ENCODE measurements around the gene STRA6.

Gene STRA6

GRCh38 chr15:74179101-74179841 lies 23.3 kb downstream of the STRA6 start:
- in situ Hi-C loops (cut with HindIII; ENCODE audit: low pct_unique_long_range_greater_than_20kb, low sequenced_read_pairs) = no loop called here
- no peak for DNase-seq (ENCODE audit: low read depth in 1 of 2, low spot score in 1 of 2)
- TF ChIP-seq JUND (IDR thresholded peaks at IDR 0.05; ENCODE audit: low read depth) = no peak

GRCh38 chr15:74178326-74179100 lies 24.1 kb downstream of the STRA6 start:
- in situ Hi-C loops (cut with HindIII; ENCODE audit: low pct_unique_long_range_greater_than_20kb, low sequenced_read_pairs) = no loop called here
- no peak for DNase-seq (ENCODE audit: low read depth in 1 of 2, low spot score in 1 of 2)
- no peak for TF ChIP-seq JUND (IDR thresholded peaks at IDR 0.05; ENCODE audit: low read depth)

- no peak for TF ChIP-seq JUND (IDR thresholded peaks at IDR 0.05; ENCODE audit: low read depth)
- DNase-seq (ENCODE audit: low read depth in 1 of 2, low spot score in 1 of 2) = no peak
These were observed 26.0 kb downstream of the STRA6 start for GRCh38 chr15:74176262-74177214.

GRCh38 chr15:74175271-74176191 lies 27.1 kb downstream of the STRA6 start:
- no peak for TF ChIP-seq JUND (IDR thresholded peaks at IDR 0.05; ENCODE audit: low read depth)
- no peak for DNase-seq (ENCODE audit: low read depth in 1 of 2, low spot score in 1 of 2)
- in situ Hi-C loops (cut with HindIII; ENCODE audit: low pct_unique_long_range_greater_than_20kb, low sequenced_read_pairs) = no loop called here

More at GRCh38 chr15:74176262-74177214, 26.0 kb downstream of the STRA6 start:
- in situ Hi-C loops (cut with HindIII; ENCODE audit: low pct_unique_long_range_greater_than_20kb, low sequenced_read_pairs) = no loop called here

GRCh38 chr15:74174958-74175253 lies 27.7 kb downstream of the STRA6 start:
- in situ Hi-C loops (cut with HindIII; ENCODE audit: low pct_unique_long_range_greater_than_20kb, low sequenced_read_pairs) = no loop called here
- no peak for DNase-seq (ENCODE audit: low read depth in 1 of 2, low spot score in 1 of 2)
- no peak for TF ChIP-seq JUND (IDR thresholded peaks at IDR 0.05; ENCODE audit: low read depth)

GRCh38 chr15:74174219-74174957 lies 28.2 kb downstream of the STRA6 start:
- DNase-seq (ENCODE audit: low read depth in 1 of 2, low spot score in 1 of 2) = no peak
- TF ChIP-seq JUND (IDR thresholded peaks at IDR 0.05; ENCODE audit: low read depth) = no peak
- in situ Hi-C loops (cut with HindIII; ENCODE audit: low pct_unique_long_range_greater_than_20kb, low sequenced_read_pairs) = no loop called here

GRCh38 chr15:74173380-74174218 lies 29.0 kb downstream of the STRA6 start, which contains the start of gene ISLR:
ISLR (plus strand) TSS chr15:74173710; CDS start chr15:74174859, 1,149 bp downstream.
- DNase-seq (ENCODE audit: low read depth in 1 of 2, low spot score in 1 of 2) = no peak
- no peak for TF ChIP-seq JUND (IDR thresholded peaks at IDR 0.05; ENCODE audit: low read depth)
- in situ Hi-C loops (cut with HindIII; ENCODE audit: low pct_unique_long_range_greater_than_20kb, low sequenced_read_pairs) = no loop called here

- no peak for TF ChIP-seq JUND (IDR thresholded peaks at IDR 0.05; ENCODE audit: low read depth)
- in situ Hi-C loops (cut with HindIII; ENCODE audit: low pct_unique_long_range_greater_than_20kb, low sequenced_read_pairs) = no loop called here
- no peak for DNase-seq (ENCODE audit: low read depth in 1 of 2, low spot score in 1 of 2)
These were observed 29.7 kb downstream of the STRA6 start for GRCh38 chr15:74172701-74173379.

GRCh38 chr15:74171965-74172541 lies 30.5 kb downstream of the STRA6 start:
- in situ Hi-C loops (cut with HindIII; ENCODE audit: low pct_unique_long_range_greater_than_20kb, low sequenced_read_pairs) = no loop called here
- no peak for DNase-seq (ENCODE audit: low read depth in 1 of 2, low spot score in 1 of 2)
- no peak for TF ChIP-seq JUND (IDR thresholded peaks at IDR 0.05; ENCODE audit: low read depth)

Data from T47D (cell line).